K562 (cell line): ENCODE measurements around the gene LECT2. TPM values are rescaled to one million over a fixed set of nuclear protein-coding genes. Genes with fewer than 3 reads are reported as not detected.

Experiments used
- CTCFL ChIP-seq: IDR thresholded peaks from 2 replicates; pipeline ENCODE4 v1.6.1; 2011; ENCODE audit warnings: borderline replicate concordance, low read depth, mild to moderate bottlenecking, moderate library complexity, low read length; ENCODE audit not compliant: insufficient read depth, poor library complexity, severe bottlenecking
- ERF ChIP-seq: fragments of 450-650 bp; formaldehyde crosslinking; IDR thresholded peaks from 2 replicates; pipeline ENCODE4 v1.4.0; 2020; ENCODE audit warnings: mild to moderate bottlenecking, mixed read lengths
- HMBOX1 ChIP-seq: sonication (generic); IDR thresholded peaks from 2 replicates; pipeline ENCODE4 v1.6.1; 2016
- NCOR1 ChIP-seq: fragments of 450-650 bp; IDR thresholded peaks from 2 replicates; pipeline ENCODE4 v1.6.1; 2016; ENCODE audit warnings: mild to moderate bottlenecking, moderate library complexity
- NFIC ChIP-seq: fragments of 450-650 bp; IDR thresholded peaks from 2 replicates; pipeline ENCODE4 v1.6.1; 2017; ENCODE audit warnings: mild to moderate bottlenecking, inconsistent platforms
- NFRKB ChIP-seq: fragments of 450-650 bp; IDR thresholded peaks from 2 replicates; pipeline ENCODE4 v1.6.1; 2016; ENCODE audit warnings: low read depth
- POLR2B ChIP-seq: fragments of 450-650 bp; IDR thresholded peaks from 2 replicates; pipeline ENCODE4 v1.6.1; 2018; ENCODE audit warnings: low read depth; ENCODE audit not compliant: partially characterized antibody
- RFX1 ChIP-seq: fragments of 450-650 bp; IDR thresholded peaks from 2 replicates; pipeline ENCODE4 v1.6.1; 2016; ENCODE audit warnings: mild to moderate bottlenecking, moderate library complexity
- RNF219 ChIP-seq: fragments of 250-450 bp; sonication (Bioruptor Pico); IDR thresholded peaks from 2 replicates; pipeline ENCODE4 v1.5.0; 2022; ENCODE audit warnings: mild to moderate bottlenecking
- TCF3 ChIP-seq: sonication (generic); formaldehyde crosslinking; IDR thresholded peaks from 2 replicates; pipeline ENCODE4 v1.4.0; 2020; ENCODE audit warnings: mild to moderate bottlenecking, missing genetic modification reagents
- TCFL5 ChIP-seq: fragments of 250-450 bp; sonication (Bioruptor Pico); conservative IDR thresholded peaks from 2 replicates; pipeline ENCODE4 v1.6.1; 2021; ENCODE audit warnings: mild to moderate bottlenecking, moderate library complexity, matching md5 sums
- ZMIZ1 ChIP-seq, 2 experiments: fragments of 150-350 bp in 1 of 2; IDR thresholded peaks; 2 replicates each; pipeline ENCODE4 v1.6.1; 2012 to 2016; ENCODE audit warnings: low read depth in 2 of 2, low read length in 2 of 2, mild to moderate bottlenecking in 1 of 2, moderate library complexity in 1 of 2
- ZNF12 ChIP-seq: sonication (generic); formaldehyde crosslinking; IDR thresholded peaks from 2 replicates; pipeline ENCODE4 v1.4.0; 2020; ENCODE audit warnings: mild to moderate bottlenecking, missing genetic modification reagents
- ZNF398 ChIP-seq: fragments of 250-450 bp; sonication (Bioruptor Pico); IDR thresholded peaks from 2 replicates; pipeline ENCODE4 v1.8.0; 2021; ENCODE audit warnings: moderate library complexity, mild to moderate bottlenecking, inconsistent platforms
- ZSCAN32 ChIP-seq: fragments of 450-650 bp; formaldehyde crosslinking; IDR thresholded peaks from 2 replicates; pipeline ENCODE4 v1.4.0; 2020; ENCODE audit warnings: mild to moderate bottlenecking, moderate library complexity
- polyA plus RNA-seq, 8 experiments: library from polyadenylated mRNA; depleted of rRNA in 4 of 8; stranded (reverse) in 5 of 8; unstranded in 3 of 8; fragments of >200 nt; fragmentation: Nextera tagmentation in 2 of 8; fragmentation: Illumina TruSeq in 1 of 8; extraction: Ambion mirVana in 2 of 8; extraction: Trizol in 1 of 8; gene quantifications; 2 replicates each; pipeline versions ENCODE4 v1.2.1 to v1.2.3, GENCODE V29; 2011 to 2014; ENCODE audit warnings: inconsistent platforms in 1 of 8, missing spikeins in 1 of 8
- total RNA-seq, 7 experiments: library from RNA; depleted of rRNA in 6 of 7; stranded (reverse); fragments of >200 nt in 6 of 7; fragmentation: Illumina TruSeq in 2 of 7; extraction: Trizol in 2 of 7; gene quantifications; 2 replicates each; pipeline versions ENCODE4 v1.2.1 to v1.2.3, GENCODE V29; 2011 to 2021; ENCODE audit warnings: low replicate concordance in 1 of 7
- TF ChIP-seq, protein P1 (sequence below): fragments of 450-650 bp; IDR thresholded peaks from 2 replicates; pipeline ENCODE4 v1.6.1; 2016

Gene LECT2
- total and polyA plus RNA-seq, 9 of the 15 experiments (the other 6 are each of a cell fraction or from before 2014, with no cell fraction given) = not detected

- TF ChIP-seq ZMIZ1 (IDR thresholded peaks at IDR 0.05; ENCODE audit: low read depth in 2 of 2, low read length in 2 of 2) (no peak), ZNF12 (CRISPR knock-in tag) (no peak), NFIC (no peak), NCOR1 (no peak), NFRKB (no peak), RFX1 (peak; percentile 69), POLR2B (no peak), ERF (CRISPR knock-in tag) (no peak), CTCFL (no peak), RNF219 (CRISPR knock-in tag) (no peak), TCFL5 (CRISPR knock-in tag) (no peak), ZSCAN32 (CRISPR knock-in tag) (no peak), TCF3 (no peak), HMBOX1 (no peak), ZNF398 (CRISPR knock-in tag) (no peak)
- TF ChIP-seq, protein P1, sequence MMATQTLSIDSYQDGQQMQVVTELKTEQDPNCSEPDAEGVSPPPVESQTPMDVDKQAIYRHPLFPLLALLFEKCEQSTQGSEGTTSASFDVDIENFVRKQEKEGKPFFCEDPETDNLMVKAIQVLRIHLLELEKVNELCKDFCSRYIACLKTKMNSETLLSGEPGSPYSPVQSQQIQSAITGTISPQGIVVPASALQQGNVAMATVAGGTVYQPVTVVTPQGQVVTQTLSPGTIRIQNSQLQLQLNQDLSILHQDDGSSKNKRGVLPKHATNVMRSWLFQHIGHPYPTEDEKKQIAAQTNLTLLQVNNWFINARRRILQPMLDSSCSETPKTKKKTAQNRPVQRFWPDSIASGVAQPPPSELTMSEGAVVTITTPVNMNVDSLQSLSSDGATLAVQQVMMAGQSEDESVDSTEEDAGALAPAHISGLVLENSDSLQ = no peak
These were observed 17.4 kb downstream of the LECT2 start (continued) for GRCh38 chr5:135937245-135937911.
